Ishikawa (cell line): ENCODE data around the gene TAF1C.

ENCODE experiments used
- CEBPB ChIP-seq: IDR thresholded peaks from 2 replicates; pipeline ENCODE4 v1.6.1; 2012
- CREB1 ChIP-seq: IDR thresholded peaks from 2 replicates; pipeline ENCODE4 v1.6.1; 2012; ENCODE audit warnings: low read depth
- EGR1 ChIP-seq: IDR thresholded peaks from 2 replicates; pipeline ENCODE4 v1.6.1; 2012
- EP300 ChIP-seq: IDR thresholded peaks from 2 replicates; pipeline ENCODE4 v1.6.1; 2012; ENCODE audit warnings: borderline replicate concordance
- FOXM1 ChIP-seq: IDR thresholded peaks from 2 replicates; pipeline ENCODE4 v1.6.1; 2012; ENCODE audit warnings: low read depth, borderline replicate concordance
- NFIC ChIP-seq: IDR thresholded peaks from 2 replicates; pipeline ENCODE4 v1.6.1; 2012
- RAD21 ChIP-seq: IDR thresholded peaks from 2 replicates; pipeline ENCODE4 v1.6.1; 2012; ENCODE audit warnings: low read depth
- REST ChIP-seq: IDR thresholded peaks from 2 replicates; pipeline ENCODE4 v1.6.1; 2012; ENCODE audit warnings: low read depth, mild to moderate bottlenecking
- TAF1 ChIP-seq: IDR thresholded peaks from 2 replicates; pipeline ENCODE4 v1.6.1; 2012; ENCODE audit warnings: low read depth, mild to moderate bottlenecking
- TCF12 ChIP-seq: IDR thresholded peaks from 2 replicates; pipeline ENCODE4 v1.6.1; 2012; ENCODE audit warnings: low read depth
- TEAD4 ChIP-seq: IDR thresholded peaks from 2 replicates; pipeline ENCODE4 v1.6.1; 2012
- USF1 ChIP-seq: IDR thresholded peaks from 2 replicates; pipeline ENCODE4 v1.6.1; 2012
- YY1 ChIP-seq: IDR thresholded peaks from 2 replicates; pipeline ENCODE4 v1.6.1; 2012; ENCODE audit warnings: low read depth
- ZBTB7A ChIP-seq: IDR thresholded peaks from 2 replicates; pipeline ENCODE4 v1.6.1; 2012; ENCODE audit warnings: low read depth
- TF ChIP-seq, protein P1 (sequence below): IDR thresholded peaks from 2 replicates; pipeline ENCODE4 v1.6.1; 2012

TAF1C gene

DNA sequence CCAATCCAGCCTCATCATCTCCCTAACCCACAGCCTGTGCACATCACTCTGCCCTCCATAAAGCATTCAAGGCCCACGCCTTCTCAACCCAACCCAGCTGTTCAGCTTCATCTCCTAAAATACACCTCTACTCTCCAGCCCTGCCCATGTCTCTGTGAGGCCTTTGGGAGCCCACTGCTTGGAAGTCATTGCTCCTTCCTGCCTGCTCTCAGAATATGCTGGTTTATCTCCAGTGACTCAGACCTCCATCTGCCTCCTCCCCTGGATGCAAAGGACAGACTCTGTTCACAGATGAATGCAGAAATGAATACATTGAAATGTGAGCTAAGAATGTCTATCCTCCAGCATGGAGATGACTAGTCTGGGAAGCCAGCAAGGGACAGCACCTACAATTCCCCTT is 34.0 kb upstream of the TAF1C start:
- TF ChIP-seq CREB1 (no peak), TEAD4 (no peak), EP300 (no peak), TCF12 (no peak)

GRCh38 chr16:84218956-84219355 is 32.1 kb upstream of the TAF1C start:
- no peak for TF ChIP-seq TCF12
- no peak for TF ChIP-seq CREB1
- TF ChIP-seq RAD21, result no peak

- TF ChIP-seq CREB1 (no peak), CEBPB (no peak)
These were observed 31.4 kb upstream of the TAF1C start for GRCh38 chr16:84218176-84218823.

DNA sequence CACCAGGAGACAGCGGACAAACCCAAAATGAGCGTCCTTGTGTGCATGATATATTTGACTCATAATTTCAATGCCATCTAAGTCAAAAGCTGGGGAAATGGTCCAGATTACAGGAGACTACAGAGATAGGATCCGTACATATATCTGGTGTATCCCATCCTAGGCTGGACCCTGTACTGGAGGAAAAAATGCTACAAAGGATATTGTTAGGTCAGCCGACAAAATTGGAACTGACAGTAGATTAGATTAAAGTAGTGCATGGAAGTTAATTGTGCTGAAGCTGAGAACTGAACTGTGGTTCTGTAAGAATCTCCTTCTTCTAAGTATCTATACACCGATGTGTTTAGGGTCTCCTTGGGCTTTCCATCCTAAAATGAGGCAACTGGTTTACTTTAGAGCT is 28.7 kb upstream of the TAF1C start:
- no peak for TF ChIP-seq REST
- no peak for TF ChIP-seq USF1
- no peak for TF ChIP-seq YY1
- TF ChIP-seq NFIC, result no peak
- no peak for TF ChIP-seq TCF12

DNA sequence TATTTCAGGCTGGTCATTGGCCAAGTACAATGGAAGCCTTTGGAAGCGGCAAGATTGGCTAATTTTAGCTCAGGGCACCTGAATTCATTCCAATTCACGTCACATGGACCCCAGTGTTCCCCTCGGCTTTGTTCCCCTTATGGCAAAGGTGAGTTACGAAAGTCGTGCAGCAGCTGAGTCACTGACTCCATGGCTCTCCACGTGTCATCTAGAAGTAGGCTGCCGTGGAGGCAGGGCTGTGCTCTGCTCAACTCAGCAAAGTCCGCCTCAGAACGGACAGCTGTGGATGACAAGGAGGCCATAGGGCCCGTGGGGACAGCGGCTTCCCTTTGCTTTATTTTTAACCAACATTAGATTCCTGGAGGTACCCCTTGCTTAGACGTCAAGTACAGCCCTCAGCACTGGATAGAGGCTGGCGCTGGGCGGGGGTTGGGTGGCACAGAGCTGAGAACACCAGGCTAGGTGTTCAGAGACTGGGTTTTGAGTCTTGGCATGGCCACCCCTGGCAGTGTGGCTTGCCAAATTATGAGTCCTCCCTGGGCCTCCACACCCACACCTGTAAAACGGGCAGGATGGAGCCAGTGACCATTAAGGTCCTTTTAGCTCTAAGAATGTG is 27.7 kb upstream of the TAF1C start:
- TF ChIP-seq TAF1 (no peak), TCF12 (no peak), REST (no peak), USF1 (no peak), CREB1 (no peak), EGR1 (no peak), RAD21 (no peak), YY1 (no peak), TEAD4 (no peak), CEBPB (no peak), ZBTB7A (no peak), NFIC (no peak), EP300 (no peak), FOXM1 (no peak)
- TF ChIP-seq, protein P1, sequence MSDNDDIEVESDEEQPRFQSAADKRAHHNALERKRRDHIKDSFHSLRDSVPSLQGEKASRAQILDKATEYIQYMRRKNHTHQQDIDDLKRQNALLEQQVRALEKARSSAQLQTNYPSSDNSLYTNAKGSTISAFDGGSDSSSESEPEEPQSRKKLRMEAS, result no peak

- TF ChIP-seq CREB1, result no peak
- TF ChIP-seq NFIC, result no peak
- TF ChIP-seq YY1, result no peak
- TF ChIP-seq, protein P1, result no peak
These were observed 25.8 kb upstream of the TAF1C start for GRCh38 chr16:84212631-84213030.

DNA sequence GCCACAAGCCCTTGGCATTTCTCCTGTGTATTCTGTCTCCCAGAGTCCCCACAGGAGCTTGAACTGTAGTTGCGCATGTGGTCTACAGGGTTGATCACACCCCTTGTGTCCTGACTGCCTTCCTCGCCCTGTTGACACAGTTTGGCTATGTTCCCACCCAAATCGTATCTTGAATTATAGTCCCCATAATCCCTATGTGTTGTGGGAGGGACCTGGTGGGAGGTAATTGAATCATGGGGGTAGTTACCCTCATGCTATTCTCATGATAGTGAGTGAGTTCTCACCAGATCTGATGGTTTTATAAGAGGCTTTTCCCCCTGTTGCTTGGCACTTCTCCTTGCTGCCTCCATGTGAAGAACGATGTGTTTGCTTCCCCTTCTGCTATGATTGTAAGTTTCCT is 25.3 kb upstream of the TAF1C start:
- TF ChIP-seq CREB1 (no peak), TCF12 (no peak), FOXM1 (no peak), REST (no peak), RAD21 (no peak), NFIC (no peak), EGR1 (no peak), CEBPB (no peak), TAF1 (no peak)
- TF ChIP-seq, protein P1, result no peak
